Inferior parietal cortex (tissue), 1 donor: ENCODE measurements around the gene CRYZL1.
A peak's percentile ranks its signal among the peaks of the same experiment; 100 is the strongest.

Experiments
- DNase-seq: peaks from one replicate; pipeline ENCODE4 v3.0.0-alpha.2; 2016; ENCODE audit errors: extremely low spot score

CRYZL1 gene

GRCh38 chr21:33661146-33661545, 19.6 kb upstream of the CRYZL1 start:
- DNase-seq: no peak

- no peak for DNase-seq
These were observed 18.9 kb upstream of the CRYZL1 start for GRCh38 chr21:33660406-33660805.

- DNase-seq: no peak
These were observed 18.0 kb upstream of the CRYZL1 start for GRCh38 chr21:33659568-33659949.

- no peak for DNase-seq
These were observed 17.5 kb upstream of the CRYZL1 start for GRCh38 chr21:33658919-33659567.

GRCh38 chr21:33657124-33657820, 15.7 kb upstream of the CRYZL1 start:
- no peak for DNase-seq

GRCh38 chr21:33655588-33656221, 14.2 kb upstream of the CRYZL1 start:
- no peak for DNase-seq

GRCh38 chr21:33654412-33654811, 12.9 kb upstream of the CRYZL1 start:
- DNase-seq: no peak

- DNase-seq: no peak
These were observed 10.6 kb upstream of the CRYZL1 start for GRCh38 chr21:33651965-33652680.

- no peak for DNase-seq
These were observed 9.5 kb upstream of the CRYZL1 start for GRCh38 chr21:33650929-33651509.

- DNase-seq: no peak
These were observed 8.7 kb upstream of the CRYZL1 start for GRCh38 chr21:33650230-33650629.

GRCh38 chr21:33648555-33648954, 7.0 kb upstream of the CRYZL1 start:
- no peak for DNase-seq

- no peak for DNase-seq
These were observed 6.0 kb upstream of the CRYZL1 start for GRCh38 chr21:33647587-33647986.

- no peak for DNase-seq
These were observed 4.2 kb upstream of the CRYZL1 start for GRCh38 chr21:33645730-33646129.

GRCh38 chr21:33644383-33645074, 3.0 kb upstream of the CRYZL1 start:
- DNase-seq: no peak

- peak; percentile 30 for DNase-seq
These were observed 2.2 kb upstream of the CRYZL1 start for GRCh38 chr21:33643658-33644311.

GRCh38 chr21:33642896-33643657, 1.5 kb upstream of the CRYZL1 start:
- DNase-seq: peak; percentile 35

- DNase-seq: peak; percentile 99
These were observed 720 bp upstream of the CRYZL1 start, which contains the start of gene ITSN1 for GRCh38 chr21:33642027-33642895. ITSN1 (plus strand) TSS chr21:33642501; CDS start chr21:33718829, 76,328 bp downstream.

GRCh38 chr21:33640697-33641351, 717 bp downstream of the CRYZL1 start:
- DNase-seq: no peak

- DNase-seq: no peak
These were observed 7.3 kb downstream of the CRYZL1 start for GRCh38 chr21:33634254-33634653.
